ENCODE results near the gene ABL2.
"Not testable (repeated sequence)": the region's sequence is repeated elsewhere in the genome, so short reads cannot be mapped to it uniquely, and the experiment has no call there.

Gene ABL2

DNA sequence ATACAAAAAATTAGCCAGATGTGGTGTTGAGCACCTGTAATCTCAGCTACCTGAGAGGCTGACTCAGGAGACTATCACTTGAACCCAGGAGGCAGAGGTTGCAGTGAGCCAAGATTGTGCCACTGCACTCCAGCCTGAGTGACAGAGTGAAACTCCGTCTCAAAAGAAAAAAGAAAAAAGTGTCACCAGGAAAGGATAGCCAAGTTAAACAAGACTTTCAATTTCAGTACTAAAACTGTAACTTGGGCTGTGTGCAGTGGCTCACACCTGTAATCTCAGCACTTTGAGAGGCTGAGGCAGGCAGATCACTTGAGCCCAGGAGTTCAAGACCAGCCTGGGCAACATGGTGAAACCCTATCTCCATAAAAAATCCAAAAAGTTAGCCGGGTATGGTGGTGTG is 15.9 kb upstream of the ABL2 start:
- not testable (repeated sequence) for H3K4me1 ChIP-seq (ENCODE audit: control insufficient read depth, insufficient read depth, low read length); H3K36me3 ChIP-seq (ENCODE audit: control insufficient read depth, insufficient read depth, low read length); H3K27me3 ChIP-seq (ENCODE audit: control insufficient read depth, insufficient read depth, low read length); H3K9me3 ChIP-seq (ENCODE audit: control insufficient read depth, insufficient read depth, low read length); H3K9ac ChIP-seq (ENCODE audit: low read depth, low read length); H3K4me3 ChIP-seq (ENCODE audit: low read depth, low read length); H3K27ac ChIP-seq (ENCODE audit: low read depth, low read length)

DNA sequence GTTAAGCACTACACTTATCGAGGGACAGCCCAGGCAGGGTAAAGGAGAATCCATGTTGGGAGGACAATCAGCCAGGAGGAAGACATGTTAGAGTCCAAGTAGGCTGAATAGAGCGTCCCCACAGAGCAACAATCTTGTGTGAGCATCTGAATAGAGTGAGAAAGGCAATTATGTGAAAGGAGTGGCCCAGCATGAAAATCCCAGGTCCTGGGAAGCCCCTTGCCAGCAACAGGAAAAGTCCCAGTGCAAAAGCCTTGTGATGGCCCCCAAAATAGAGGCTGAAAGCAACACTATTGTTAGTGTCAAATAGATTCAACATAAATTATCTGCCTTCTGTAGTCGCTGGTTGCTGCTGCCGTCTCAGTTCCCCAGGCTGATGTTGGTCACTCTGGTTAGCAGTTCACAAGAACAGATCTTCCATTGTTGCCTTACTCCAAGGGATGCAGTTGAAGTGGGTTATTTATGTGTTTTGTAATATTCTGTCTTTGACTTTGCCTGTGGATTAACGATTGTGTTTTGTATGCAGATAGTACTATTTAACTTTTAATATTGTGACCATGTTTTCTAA is 12.1 kb upstream of the ABL2 start:
- H3K27me3 ChIP-seq (ENCODE audit: control insufficient read depth, insufficient read depth, low read length) = no peaks in the 10 kb centered on the region
- H3K36me3 ChIP-seq (ENCODE audit: control insufficient read depth, insufficient read depth, low read length) = no peaks in the 10 kb centered on the region
- no peaks in the 10 kb centered on the region for H3K4me1 ChIP-seq (ENCODE audit: control insufficient read depth, insufficient read depth, low read length)
- no peak overlapping the region for H3K4me3 ChIP-seq (ENCODE audit: low read depth, low read length)
- H3K9ac ChIP-seq (ENCODE audit: low read depth, low read length) = no peak overlapping the region
- no peak overlapping the region for H3K27ac ChIP-seq (ENCODE audit: low read depth, low read length)
- H3K9me3 ChIP-seq (ENCODE audit: control insufficient read depth, insufficient read depth, low read length) = no peaks in the 10 kb centered on the region

DNA sequence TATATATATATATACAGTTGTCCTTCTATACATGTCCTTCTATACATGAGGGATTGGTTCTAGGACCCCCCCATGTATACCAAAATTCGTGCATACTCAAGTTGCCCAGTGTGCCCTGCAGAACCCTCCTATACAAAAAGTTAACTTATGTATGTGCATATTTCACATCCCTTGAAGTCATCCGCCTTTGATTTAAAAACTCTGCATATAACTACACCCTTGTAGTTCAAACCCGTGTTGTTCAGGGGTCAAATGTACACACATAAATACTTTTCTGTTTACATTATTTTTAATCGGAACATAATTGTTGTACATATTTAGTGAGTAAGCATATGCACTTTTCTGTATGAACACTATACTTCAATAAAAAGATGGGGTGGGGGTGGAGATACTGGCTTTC is 7.7 kb upstream of the ABL2 start:
- H3K36me3 ChIP-seq (ENCODE audit: control insufficient read depth, insufficient read depth, low read length) = no peaks in the 10 kb centered on the region
- no peaks in the 10 kb centered on the region for H3K27me3 ChIP-seq (ENCODE audit: control insufficient read depth, insufficient read depth, low read length)
- no peak overlapping the region for H3K27ac ChIP-seq (ENCODE audit: low read depth, low read length)
- H3K9me3 ChIP-seq (ENCODE audit: control insufficient read depth, insufficient read depth, low read length) = no peaks in the 10 kb centered on the region
- H3K9ac ChIP-seq (ENCODE audit: low read depth, low read length) = no peak overlapping the region
- H3K4me3 ChIP-seq (ENCODE audit: low read depth, low read length) = no peak overlapping the region
- H3K4me1 ChIP-seq (ENCODE audit: control insufficient read depth, insufficient read depth, low read length) = no peaks in the 10 kb centered on the region

DNA sequence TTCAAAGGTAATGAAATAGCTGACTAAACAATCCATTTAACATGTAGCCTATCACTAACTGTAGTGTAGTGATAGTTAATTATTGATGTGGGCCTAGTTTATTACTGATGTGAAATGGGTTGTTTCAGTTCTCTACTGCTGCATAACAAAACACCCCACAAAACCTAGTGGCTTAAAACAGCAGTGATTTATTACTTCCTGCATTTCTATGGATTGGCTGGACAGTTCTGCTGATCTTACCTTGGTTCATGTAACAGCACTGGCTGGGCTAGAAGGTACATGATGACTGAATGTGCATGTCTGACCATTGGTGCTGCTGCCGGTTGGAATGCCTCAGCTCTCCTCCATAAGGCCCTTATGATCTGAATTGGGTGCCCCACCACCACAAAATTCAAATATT is 5.4 kb upstream of the ABL2 start:
- H3K27ac ChIP-seq (ENCODE audit: low read depth, low read length) = no peak overlapping the region
- H3K36me3 ChIP-seq (ENCODE audit: control insufficient read depth, insufficient read depth, low read length) = no peaks in the 10 kb centered on the region

DNA sequence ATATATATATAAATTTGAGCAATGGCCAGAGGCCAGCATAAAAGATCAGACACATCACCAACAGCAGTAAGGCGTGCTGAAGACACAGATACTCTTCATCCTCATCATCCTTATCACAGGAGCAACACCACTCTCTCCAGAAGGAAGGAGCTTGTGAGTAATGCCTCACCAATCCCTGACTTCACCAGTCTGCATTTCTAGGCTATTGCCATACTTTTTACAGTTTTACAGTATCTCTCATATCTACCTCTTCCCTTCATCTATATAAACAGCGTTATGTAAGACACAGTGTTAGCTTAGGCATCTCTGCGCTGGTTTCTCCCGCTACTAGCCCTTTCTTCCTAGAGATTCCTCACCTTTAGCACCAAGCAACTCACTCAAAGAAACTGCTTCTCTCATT is 2.4 kb upstream of the ABL2 start:
- Histone ChIP-seq H3K4me1 (ENCODE audit: control insufficient read depth, insufficient read depth, low read length) (peaks cover 6% of the 10 kb centered on the region; the same call in 1 of the 2 replicates), H3K9ac (ENCODE audit: low read depth, low read length) (no peak overlapping the region), H3K36me3 (ENCODE audit: control insufficient read depth, insufficient read depth, low read length) (no peaks in the 10 kb centered on the region), H3K27me3 (ENCODE audit: control insufficient read depth, insufficient read depth, low read length) (no peaks in the 10 kb centered on the region), H3K27ac (ENCODE audit: low read depth, low read length) (no peak overlapping the region), H3K4me3 (ENCODE audit: low read depth, low read length) (no peak overlapping the region), H3K9me3 (ENCODE audit: control insufficient read depth, insufficient read depth, low read length) (no peaks in the 10 kb centered on the region)

More for the DNA sequence above, 5.4 kb upstream of the ABL2 start:
- H3K4me3 ChIP-seq (ENCODE audit: low read depth, low read length) = no peak overlapping the region
- no peaks in the 10 kb centered on the region for H3K4me1 ChIP-seq (ENCODE audit: control insufficient read depth, insufficient read depth, low read length)
- H3K27me3 ChIP-seq (ENCODE audit: control insufficient read depth, insufficient read depth, low read length) = no peaks in the 10 kb centered on the region
- no peaks in the 10 kb centered on the region for H3K9me3 ChIP-seq (ENCODE audit: control insufficient read depth, insufficient read depth, low read length)
- H3K9ac ChIP-seq (ENCODE audit: low read depth, low read length) = no peak overlapping the region

DNA sequence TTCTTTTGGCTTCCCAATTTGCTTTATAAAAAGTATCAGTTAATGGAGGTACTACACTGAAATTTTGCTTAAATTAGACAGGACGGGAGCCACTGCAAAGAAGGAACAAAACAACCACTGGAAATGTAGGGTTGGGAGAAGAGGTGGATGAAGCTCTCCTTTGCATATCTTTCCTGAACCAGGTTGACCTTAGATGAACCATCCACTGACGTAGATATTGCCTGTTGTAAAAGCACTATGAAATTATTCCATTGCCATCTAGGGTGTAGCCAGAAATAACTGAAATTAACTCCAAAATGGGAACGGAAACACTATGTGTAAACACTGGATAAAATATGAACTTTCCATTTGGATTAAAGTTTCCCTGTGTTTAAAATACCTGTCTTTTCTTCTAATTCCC is 1.2 kb upstream of the ABL2 start:
- Histone ChIP-seq H3K27me3 (ENCODE audit: control insufficient read depth, insufficient read depth, low read length) (no peaks in the 10 kb centered on the region), H3K27ac (ENCODE audit: low read depth, low read length) (no peak overlapping the region), H3K9me3 (ENCODE audit: control insufficient read depth, insufficient read depth, low read length) (no peaks in the 10 kb centered on the region), H3K4me3 (ENCODE audit: low read depth, low read length) (no peak overlapping the region), H3K9ac (ENCODE audit: low read depth, low read length) (no peak overlapping the region), H3K4me1 (ENCODE audit: control insufficient read depth, insufficient read depth, low read length) (peaks cover 6% of the 10 kb centered on the region; the same call in 1 of the 2 replicates), H3K36me3 (ENCODE audit: control insufficient read depth, insufficient read depth, low read length) (no peaks in the 10 kb centered on the region)

DNA sequence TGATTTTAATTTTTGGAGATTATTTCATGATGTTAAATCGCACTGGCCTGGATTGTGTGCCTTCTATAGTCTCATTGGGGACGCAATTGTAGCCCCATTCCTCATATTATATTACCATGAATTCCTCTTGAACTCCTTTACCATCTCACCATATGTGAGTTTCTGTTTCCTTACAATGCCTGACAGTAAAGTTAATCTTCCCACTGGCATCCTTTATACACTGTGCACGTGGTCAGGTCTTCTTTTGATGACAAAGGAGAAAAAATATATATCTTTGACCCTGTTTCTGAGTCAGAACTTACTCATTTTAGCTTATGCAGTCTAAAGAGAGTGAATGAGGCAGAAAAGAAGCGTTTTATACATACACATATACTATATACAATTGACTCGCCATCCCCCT is 774 bp upstream of the ABL2 start:
- no peak overlapping the region for H3K27ac ChIP-seq (ENCODE audit: low read depth, low read length)
- H3K4me3 ChIP-seq (ENCODE audit: low read depth, low read length) = peak overlapping the region; percentile 72
- H3K4me1 ChIP-seq (ENCODE audit: control insufficient read depth, insufficient read depth, low read length) = peaks cover 6% of the 10 kb centered on the region; the same call in 1 of the 2 replicates
- no peaks in the 10 kb centered on the region for H3K9me3 ChIP-seq (ENCODE audit: control insufficient read depth, insufficient read depth, low read length)
- H3K9ac ChIP-seq (ENCODE audit: low read depth, low read length) = no peak overlapping the region
- H3K36me3 ChIP-seq (ENCODE audit: control insufficient read depth, insufficient read depth, low read length) = no peaks in the 10 kb centered on the region
- no peaks in the 10 kb centered on the region for H3K27me3 ChIP-seq (ENCODE audit: control insufficient read depth, insufficient read depth, low read length)

DNA sequence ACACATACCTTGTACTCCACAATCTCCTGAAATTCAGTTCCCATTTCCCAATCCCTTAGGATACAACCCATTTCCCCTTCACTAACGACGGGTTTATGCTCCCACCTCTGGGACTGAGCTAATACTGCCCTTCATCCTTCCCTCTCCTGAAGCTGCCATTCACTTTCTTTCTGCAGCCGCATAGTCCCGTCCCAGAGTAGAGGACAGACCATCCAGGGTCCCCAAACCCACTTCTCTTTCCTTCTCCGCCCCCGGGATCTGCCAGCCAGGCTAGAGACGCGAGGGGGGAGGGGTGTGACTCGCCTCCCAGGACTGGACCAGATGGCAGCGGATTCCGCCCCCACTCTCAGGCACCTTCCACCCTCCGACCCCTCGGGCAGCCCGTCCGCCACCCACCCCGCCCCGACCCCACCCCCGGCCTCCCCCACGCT is 679 bp downstream of the ABL2 start:
- H3K9me3 ChIP-seq (ENCODE audit: control insufficient read depth, insufficient read depth, low read length) = no peaks in the 10 kb centered on the region
- H3K4me3 ChIP-seq (ENCODE audit: low read depth, low read length) = peak overlapping the region; percentile 83
- H3K9ac ChIP-seq (ENCODE audit: low read depth, low read length) = no peak overlapping the region
- H3K4me1 ChIP-seq (ENCODE audit: control insufficient read depth, insufficient read depth, low read length) = peaks cover 6% of the 10 kb centered on the region; the same call in 1 of the 2 replicates
- no peak overlapping the region for H3K27ac ChIP-seq (ENCODE audit: low read depth, low read length)
- H3K27me3 ChIP-seq (ENCODE audit: control insufficient read depth, insufficient read depth, low read length) = no peaks in the 10 kb centered on the region
- H3K36me3 ChIP-seq (ENCODE audit: control insufficient read depth, insufficient read depth, low read length) = peaks cover 5% of the 10 kb centered on the region

DNA sequence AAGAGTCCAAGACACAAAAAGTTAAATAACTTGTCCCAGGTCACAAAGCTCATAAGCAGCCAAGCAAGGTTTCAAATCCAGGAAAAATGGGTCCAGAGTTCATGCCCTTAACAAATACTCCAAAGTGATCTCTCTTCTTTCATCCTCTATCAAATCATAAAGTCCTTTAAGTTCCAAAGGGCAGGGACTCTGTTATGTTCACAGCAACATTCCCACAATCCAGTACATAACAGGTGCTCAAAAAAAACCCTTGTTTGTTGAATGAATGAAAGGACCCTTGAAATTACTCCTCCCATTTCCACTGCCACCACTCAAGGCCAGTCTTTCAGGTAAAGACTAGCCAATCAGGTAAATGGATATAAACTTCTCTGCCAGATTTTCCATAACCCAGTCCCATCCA is 2.7 kb downstream of the ABL2 start:
- H3K4me1 ChIP-seq (ENCODE audit: control insufficient read depth, insufficient read depth, low read length) = peaks cover 6% of the 10 kb centered on the region; the same call in 1 of the 2 replicates
- H3K27ac ChIP-seq (ENCODE audit: low read depth, low read length) = no peak overlapping the region
- no peaks in the 10 kb centered on the region for H3K27me3 ChIP-seq (ENCODE audit: control insufficient read depth, insufficient read depth, low read length)
- peaks cover 5% of the 10 kb centered on the region for H3K36me3 ChIP-seq (ENCODE audit: control insufficient read depth, insufficient read depth, low read length)
- H3K9ac ChIP-seq (ENCODE audit: low read depth, low read length) = no peak overlapping the region
- H3K4me3 ChIP-seq (ENCODE audit: low read depth, low read length) = no peak overlapping the region
- H3K9me3 ChIP-seq (ENCODE audit: control insufficient read depth, insufficient read depth, low read length) = no peaks in the 10 kb centered on the region

DNA sequence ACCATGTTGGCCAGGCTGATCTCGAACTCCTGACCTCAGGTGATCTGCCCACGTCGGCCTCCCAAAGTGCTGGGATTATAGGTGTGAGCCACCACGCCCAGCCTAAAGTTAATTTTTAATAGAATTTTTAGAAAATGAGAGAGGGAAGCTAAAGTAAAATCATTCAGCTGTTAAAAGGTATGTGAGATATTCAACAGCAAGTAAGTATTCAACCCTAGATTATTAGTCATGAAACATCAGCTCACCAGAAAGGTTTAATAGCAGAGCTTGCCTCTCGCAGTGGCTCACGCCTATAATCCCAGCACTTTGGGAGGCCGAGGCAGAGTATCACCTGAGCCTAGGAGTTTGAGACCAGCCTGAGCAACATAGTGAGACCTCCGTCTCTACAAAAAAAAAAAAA is 5.0 kb downstream of the ABL2 start:
- not testable (repeated sequence) for H3K27ac ChIP-seq (ENCODE audit: low read depth, low read length); H3K9me3 ChIP-seq (ENCODE audit: control insufficient read depth, insufficient read depth, low read length); H3K4me3 ChIP-seq (ENCODE audit: low read depth, low read length); H3K9ac ChIP-seq (ENCODE audit: low read depth, low read length); H3K27me3 ChIP-seq (ENCODE audit: control insufficient read depth, insufficient read depth, low read length); H3K4me1 ChIP-seq (ENCODE audit: control insufficient read depth, insufficient read depth, low read length)
- peaks cover 10% of the 10 kb centered on the region for H3K36me3 ChIP-seq (ENCODE audit: control insufficient read depth, insufficient read depth, low read length)

DNA sequence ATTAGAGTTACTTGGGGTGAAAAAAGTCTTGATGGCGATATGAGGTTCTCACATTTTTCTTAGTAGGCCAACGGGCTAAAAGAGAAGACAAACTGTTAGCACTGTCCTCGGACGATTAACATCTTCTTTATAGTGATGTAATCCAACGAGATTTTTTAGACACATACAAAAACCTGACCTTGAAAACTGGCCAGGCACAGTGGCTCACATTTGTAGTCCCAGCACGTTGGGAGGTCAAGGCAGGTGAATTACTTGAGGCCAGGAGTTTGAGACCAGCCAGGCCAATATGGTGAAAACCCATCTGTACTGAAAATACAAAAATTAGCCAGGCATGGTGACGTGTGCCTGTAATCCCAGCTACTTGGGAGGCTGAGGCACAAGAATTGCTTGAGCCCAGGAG is 8.4 kb downstream of the ABL2 start:
- not testable (repeated sequence) for H3K9ac ChIP-seq (ENCODE audit: low read depth, low read length); H3K9me3 ChIP-seq (ENCODE audit: control insufficient read depth, insufficient read depth, low read length); H3K4me1 ChIP-seq (ENCODE audit: control insufficient read depth, insufficient read depth, low read length); H3K27me3 ChIP-seq (ENCODE audit: control insufficient read depth, insufficient read depth, low read length); H3K4me3 ChIP-seq (ENCODE audit: low read depth, low read length); H3K27ac ChIP-seq (ENCODE audit: low read depth, low read length)
- H3K36me3 ChIP-seq (ENCODE audit: control insufficient read depth, insufficient read depth, low read length) = peaks cover 15% of the 10 kb centered on the region
